PFSK-1 (cell line): Measurements from ENCODE around the gene PDZD8.

ENCODE experiments used
- FOXP2 ChIP-seq: optimal IDR thresholded peaks from 2 replicates; pipeline ENCODE3; 2011; ENCODE audit warnings: borderline replicate concordance, control low read depth, inconsistent platforms; ENCODE audit not compliant: insufficient read depth; ENCODE audit errors: extremely low read length, extremely low read depth
- POLR2AphosphoS5 ChIP-seq: IDR thresholded peaks from 2 replicates; pipeline ENCODE4 v1.6.1; 2012; ENCODE audit warnings: low read depth, mild to moderate bottlenecking, control low read depth, low read length, moderate library complexity
- SIN3A ChIP-seq: IDR thresholded peaks from 2 replicates; pipeline ENCODE4 v1.6.1; 2012; ENCODE audit warnings: mild to moderate bottlenecking, low read length, moderate library complexity, borderline replicate concordance; ENCODE audit not compliant: insufficient read depth
- TAF1 ChIP-seq: IDR thresholded peaks from 2 replicates; pipeline ENCODE4 v1.6.1; 2012; ENCODE audit warnings: low read length, control low read depth, borderline replicate concordance; ENCODE audit not compliant: insufficient read depth

- TF ChIP-seq POLR2AphosphoS5 (no peak), SIN3A (no peak), TAF1 (no peak), FOXP2 (no peak)
Observed at GRCh38 chr10:117259279-117259678, 116.0 kb downstream of the PDZD8 start.
